GM12878 (cell line): ENCODE measurements around the gene TTLL7. TPM values are rescaled to one million over a fixed set of nuclear protein-coding genes. Genes with fewer than 3 reads are reported as not detected.
A peak's percentile ranks its signal among the peaks of the same experiment; 100 is the strongest.

Experiments used
- ATAC-seq: fragments of 200-7000 bp; cut with Tn5 transposase; 3 replicates; pipeline ENCODE4 v1.9.1; 2020; ENCODE audit warnings: mild to moderate bottlenecking, moderate library complexity
- BruUV-seq: library from RNA; stranded (reverse); fragments of 400-500 nt; replicated peaks from 2 replicates; lab custom pipeline; 2021; lab: Mats Ljungman, UMichigan
- CTCF ChIA-PET: fragments of 300-600 bp; sonication (Branson Sonifier 250); formaldehyde crosslinking; extraction: SDS; loops from one replicate; lab custom pipeline; 2021; ENCODE audit warnings: inconsistent platforms; lab: Yijun Ruan, JAX
- POLR2A ChIA-PET: fragments of 350-600 bp; formaldehyde crosslinking; extraction: SDS; loops from one replicate; lab custom pipeline; 2021; ENCODE audit warnings: inconsistent platforms; lab: Charles Lee
- RAD21 ChIA-PET: fragments of 300-600 bp; sonication (Branson Sonifier 250); formaldehyde crosslinking; loops from one replicate; lab custom pipeline; 2023; ENCODE audit warnings: antibody characterized with exemption; ENCODE audit not compliant: unreplicated experiment; lab: Charles Lee
- SMC1A ChIA-PET: fragments of 300-600 bp; sonication (Branson Sonifier 250); formaldehyde crosslinking; loops from one replicate; lab custom pipeline; 2023; ENCODE audit not compliant: unreplicated experiment, uncharacterized antibody; lab: Charles Lee
- DNase-seq: peaks from one replicate; pipeline ENCODE4 v3.0.0-alpha.2; 2011; ENCODE audit warnings: low read depth, low spot score
- FAIRE-seq: peaks from 3 replicates; lab custom pipeline; 2011; peaks lifted over from hg19 to GRCh38; lab: Jason Lieb, UNC
- H2AFZ ChIP-seq: 2 replicates; pipeline ENCODE4 v1.6.0; 2011; ENCODE audit warnings: low read depth, low read length, control low read depth; ENCODE audit not compliant: control insufficient read depth
- H3K27ac ChIP-seq: 2 replicates; pipeline ENCODE4 v1.5.1; 2011; ENCODE audit warnings: control low read depth; ENCODE audit not compliant: control insufficient read depth, insufficient read depth
- H3K27me3 ChIP-seq, 2 experiments: replicated peaks in 1 of 2; 2 replicates each; pipeline versions ENCODE4 v1.6.0 to v1.6.1; 2011; ENCODE audit warnings: low read length in 1 of 2; ENCODE audit not compliant: control insufficient read depth in 2 of 2, insufficient read depth in 2 of 2
- H3K36me3 ChIP-seq, 2 experiments: 2 replicates each; pipeline ENCODE4 v1.5.1; 2011; ENCODE audit warnings: low read length in 1 of 2; ENCODE audit not compliant: control insufficient read depth in 2 of 2, insufficient read depth in 2 of 2
- H3K4me1 ChIP-seq: 2 replicates; pipeline ENCODE4 v1.6.1; 2011; ENCODE audit warnings: mild to moderate bottlenecking, low read length, moderate library complexity, mixed read lengths; ENCODE audit not compliant: control insufficient read depth, insufficient read depth
- H3K4me2 ChIP-seq: 2 replicates; pipeline ENCODE4 v1.6.0; 2011; ENCODE audit warnings: control low read depth; ENCODE audit not compliant: control insufficient read depth, insufficient read depth
- H3K4me3 ChIP-seq: fragments of 200-600 bp; sonication (generic); 2 replicates; pipeline ENCODE4 v1.5.1; 2016
- H3K79me2 ChIP-seq: 2 replicates; pipeline ENCODE4 v1.6.0; 2011; ENCODE audit warnings: low read length; ENCODE audit not compliant: control insufficient read depth, insufficient read depth
- H3K9ac ChIP-seq: 2 replicates; pipeline ENCODE4 v1.8.0; 2011; ENCODE audit warnings: low read length, control low read depth, mixed read lengths; ENCODE audit not compliant: control insufficient read depth, insufficient read depth
- H3K9me3 ChIP-seq: replicated peaks from 3 replicates; pipeline ENCODE4 v1.5.1; 2011; ENCODE audit warnings: mild to moderate bottlenecking, low read length; ENCODE audit not compliant: control insufficient read depth, insufficient read depth
- H4K20me1 ChIP-seq: 2 replicates; pipeline ENCODE4 v1.6.0; 2011; ENCODE audit not compliant: control insufficient read depth, insufficient read depth
- CHD4 ChIP-seq: fragments of 200-600 bp; sonication (generic); IDR thresholded peaks from 2 replicates; pipeline ENCODE4 v1.6.1; 2016; ENCODE audit warnings: mild to moderate bottlenecking
- FOS ChIP-seq: IDR thresholded peaks from 3 replicates; pipeline ENCODE4 v1.6.1; 2011; ENCODE audit warnings: borderline replicate concordance; ENCODE audit not compliant: insufficient read length; ENCODE audit errors: extremely low read depth
- KDM1A ChIP-seq: fragments of 200-600 bp; sonication (generic); IDR thresholded peaks from 2 replicates; pipeline ENCODE4 v1.6.1; 2016; ENCODE audit warnings: borderline replicate concordance
- PAX5 ChIP-seq: IDR thresholded peaks from 2 replicates; pipeline ENCODE4 v1.6.1; 2011; ENCODE audit warnings: low read depth, low read length, borderline replicate concordance
- POLR2AphosphoS5 ChIP-seq: IDR thresholded peaks from 2 replicates; pipeline ENCODE4 v1.6.1; 2011; ENCODE audit warnings: mild to moderate bottlenecking, low read length, inconsistent platforms
- RAD21 ChIP-seq: IDR thresholded peaks from 2 replicates; pipeline ENCODE4 v1.6.1; 2011; ENCODE audit warnings: mild to moderate bottlenecking, low read depth, low read length, moderate library complexity; ENCODE audit not compliant: insufficient read depth
- RCOR1 ChIP-seq: conservative IDR thresholded peaks from 2 replicates; pipeline ENCODE4 v1.6.1; 2012; ENCODE audit warnings: low read depth, low read length, improper control_type of control experiment
- RUNX3 ChIP-seq: IDR thresholded peaks from 2 replicates; pipeline ENCODE4 v1.6.1; 2012; ENCODE audit warnings: low read length, inconsistent platforms
- SMAD1 ChIP-seq: fragments of 450-650 bp; IDR thresholded peaks from 2 replicates; pipeline ENCODE4 v1.6.1; 2018; ENCODE audit warnings: mild to moderate bottlenecking, low read depth; ENCODE audit not compliant: partially characterized antibody
- SREBF1 ChIP-seq: IDR thresholded peaks from 2 replicates; pipeline ENCODE4 v1.6.1; 2012; ENCODE audit warnings: mild to moderate bottlenecking, low read length
- ZNF274 ChIP-seq: IDR thresholded peaks from one replicate; pipeline ENCODE4 v1.8.0; 2011; ENCODE audit not compliant: insufficient read length, insufficient read depth
- WGBS: methylation state at CpG from one replicate; pipeline ENCODE4 v1.1.6; 2016; ENCODE audit warnings: low lambda C conversion rate; ENCODE audit not compliant: insufficient replicate concordance, insufficient coverage; ENCODE audit errors: missing lambda C conversion rate; 5-methylcytosine and 5-hydroxymethylcytosine counted together
- in situ Hi-C: fragments of 300-500 bp; cut with MboI; formaldehyde crosslinking; loops from 9 replicates; pipeline ENCODE4 v1.14.3; 2018; ENCODE audit warnings: mixed read lengths
- intact Hi-C: fragments of 100-400 bp; cut with micrococcal nuclease; formaldehyde crosslinking; loops from one replicate; pipeline ENCODE4 v1.14.2; 2022; ENCODE audit not compliant: unreplicated experiment
- polyA plus RNA-seq, 11 experiments: library from polyadenylated mRNA; depleted of rRNA in 4 of 11; unstranded in 6 of 11; stranded (reverse) in 5 of 11; fragments of >200 nt; fragmentation: Nextera tagmentation in 4 of 11; fragmentation: Illumina TruSeq in 1 of 11; extraction: Ambion mirVana in 4 of 11; extraction: Trizol in 1 of 11; gene quantifications; 1 replicate in 1 of 11; 2 replicates in 10 of 11; pipeline versions ENCODE4 v1.2.1 to v1.2.3, GENCODE V29; 2011 to 2016; ENCODE audit warnings: inconsistent platforms in 2 of 11, missing spikeins in 2 of 11, low read depth in 1 of 11
- total RNA-seq, 4 experiments: library from RNA; depleted of rRNA in 3 of 4; stranded (reverse); fragments of >200 nt in 3 of 4; fragmentation: Illumina TruSeq in 1 of 4; extraction: Trizol in 1 of 4; gene quantifications; 2 replicates each; pipeline versions ENCODE4 v1.2.1 to v1.2.3, GENCODE V29; 2013 to 2021
- TF ChIP-seq, protein P1 (sequence below): IDR thresholded peaks from 2 replicates; pipeline ENCODE4 v1.6.1; 2011; ENCODE audit warnings: borderline replicate concordance, low read depth, mild to moderate bottlenecking, moderate library complexity, low read length; ENCODE audit not compliant: insufficient read depth, poor library complexity, severe bottlenecking

The TTLL7 gene
- total and polyA plus RNA-seq, 10 of the 15 experiments (the other 5 are each of a cell fraction or from before 2014, with no cell fraction given): 0.03 to 1.4 (median 0.61) TPM

DNA sequence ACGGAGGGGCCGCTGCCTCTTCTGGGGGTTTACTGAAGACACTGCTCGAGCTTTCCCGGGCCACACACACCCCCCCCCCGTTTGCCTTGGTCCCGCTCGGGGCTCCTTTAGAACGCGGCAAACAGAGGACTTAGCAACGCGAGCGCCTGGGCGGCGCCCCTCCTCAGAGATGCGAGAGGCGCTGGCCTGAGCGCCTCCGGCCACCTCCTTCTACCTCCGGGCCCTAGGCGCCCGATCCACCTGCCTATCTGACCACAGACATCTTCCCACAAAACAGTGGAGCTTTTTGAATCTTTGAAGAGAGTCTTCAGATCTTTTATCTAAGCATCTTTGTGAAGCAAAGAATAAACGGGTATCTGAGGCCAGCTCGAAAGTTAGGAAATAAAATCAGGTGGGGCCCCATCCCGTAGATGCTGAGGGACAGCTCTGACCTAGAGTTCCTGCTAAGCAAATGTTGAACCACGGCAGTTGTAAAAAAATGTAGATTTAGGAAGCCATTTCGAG, 436 bp upstream of the TTLL7 start:
- Histone ChIP-seq H3K36me3 (no peaks in the 10 kb centered on the region), H3K4me3 (peak overlapping the region; percentile 69), H4K20me1 (no peaks in the 10 kb centered on the region), H3K9me3 (no peaks in the 10 kb centered on the region), H3K27ac (no peak overlapping the region), H3K79me2 (no peaks in the 10 kb centered on the region), H2AFZ (peak overlapping the region; percentile 80)
- ChIA-PET POLR2A (no interaction called here), CTCF (no interaction called here), RAD21 (no interaction called here), SMC1A (no interaction called here)
- no peak for FAIRE-seq
- ATAC-seq: peak; percentile 68
- TF ChIP-seq POLR2AphosphoS5 (no peak), SMAD1 (no peak), FOS (no peak), RUNX3 (peak; percentile 34; the same call in 1 of the 2 replicates), CHD4 (no peak), KDM1A (no peak), ZNF274 (no peak), SREBF1 (0 out of 2 replicates have a peak, but pooled peaks have one; percentile 16), RCOR1 (no peak), PAX5 (no peak), RAD21 (no peak)
- TF ChIP-seq, protein P1, sequence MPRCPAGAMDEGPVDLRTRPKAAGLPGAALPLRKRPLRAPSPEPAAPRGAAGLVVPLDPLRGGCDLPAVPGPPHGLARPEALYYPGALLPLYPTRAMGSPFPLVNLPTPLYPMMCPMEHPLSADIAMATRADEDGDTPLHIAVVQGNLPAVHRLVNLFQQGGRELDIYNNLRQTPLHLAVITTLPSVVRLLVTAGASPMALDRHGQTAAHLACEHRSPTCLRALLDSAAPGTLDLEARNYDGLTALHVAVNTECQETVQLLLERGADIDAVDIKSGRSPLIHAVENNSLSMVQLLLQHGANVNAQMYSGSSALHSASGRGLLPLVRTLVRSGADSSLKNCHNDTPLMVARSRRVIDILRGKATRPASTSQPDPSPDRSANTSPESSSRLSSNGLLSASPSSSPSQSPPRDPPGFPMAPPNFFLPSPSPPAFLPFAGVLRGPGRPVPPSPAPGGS: no peak
- TF ChIP-seq, all 136 proteins: peak for 2
- peak overlapping the region; percentile 54 for H3K9ac ChIP-seq
- intact Hi-C loops: no loop called here
- no peaks in the 10 kb centered on the region for H3K4me1 ChIP-seq
- H3K27me3 ChIP-seq: no peaks in the 10 kb centered on the region; a peak in 2 of 4 replicates
- BruUV-seq: no TSS peak
- in situ Hi-C loops: no loop called here
- no peak for DNase-seq
- WGBS: 3% methylated on average over 26 of the region's 26 CpGs
- H3K4me2 ChIP-seq: peak overlapping the region; percentile 5
